ENCODE data around the gene TUBAL3.
A peak's percentile ranks its signal among the peaks of the same experiment; 100 is the strongest.

Gene TUBAL3

DNA sequence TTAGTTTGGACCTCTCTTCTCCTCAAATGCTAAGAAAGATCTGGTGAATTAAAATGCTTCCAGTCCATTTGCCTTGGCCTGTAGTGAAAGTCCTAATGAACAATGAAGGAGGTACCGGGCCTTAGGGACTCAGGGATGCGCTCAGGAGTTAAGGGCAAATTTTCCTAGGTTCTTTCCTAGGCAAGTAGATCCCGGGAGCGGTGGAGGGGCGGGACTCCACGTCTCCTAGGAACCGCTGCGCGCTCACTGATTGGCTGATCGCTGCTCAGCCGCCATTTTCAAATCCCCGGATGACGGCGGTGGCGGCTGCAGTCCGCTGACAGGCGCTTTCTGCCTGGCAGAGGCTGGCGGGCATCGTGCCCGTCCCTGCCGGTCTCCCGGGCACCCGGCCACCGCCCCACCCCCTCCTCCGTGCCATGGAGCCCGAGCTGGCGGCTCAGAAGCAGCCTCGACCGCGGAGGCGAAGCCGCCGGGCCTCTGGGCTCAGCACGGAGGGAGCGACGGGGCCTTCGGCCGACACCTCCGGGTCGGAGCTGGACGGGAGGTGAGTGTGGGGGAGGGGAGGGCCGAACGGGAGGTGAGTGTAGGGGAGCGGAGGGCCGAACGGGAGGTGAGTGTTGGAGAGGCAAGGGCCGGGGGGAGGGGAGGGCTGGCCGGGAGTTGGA lies 7.8 kb upstream of the TUBAL3 start, which contains the start of gene NET1 (continued):
- no peak for TF ChIP-seq ZNF423 (tag by site-specific recombination; IDR thresholded peaks at IDR 0.05)
- no peak for TF ChIP-seq ZNF514 (tag by site-specific recombination; IDR thresholded peaks at IDR 0.05)
- TF ChIP-seq ZNF155 (tag by site-specific recombination; IDR thresholded peaks at IDR 0.05) = no peak
- no peak for TF ChIP-seq ZBTB44 (tag by site-specific recombination; IDR thresholded peaks at IDR 0.05)
- TF ChIP-seq, protein P1, sequence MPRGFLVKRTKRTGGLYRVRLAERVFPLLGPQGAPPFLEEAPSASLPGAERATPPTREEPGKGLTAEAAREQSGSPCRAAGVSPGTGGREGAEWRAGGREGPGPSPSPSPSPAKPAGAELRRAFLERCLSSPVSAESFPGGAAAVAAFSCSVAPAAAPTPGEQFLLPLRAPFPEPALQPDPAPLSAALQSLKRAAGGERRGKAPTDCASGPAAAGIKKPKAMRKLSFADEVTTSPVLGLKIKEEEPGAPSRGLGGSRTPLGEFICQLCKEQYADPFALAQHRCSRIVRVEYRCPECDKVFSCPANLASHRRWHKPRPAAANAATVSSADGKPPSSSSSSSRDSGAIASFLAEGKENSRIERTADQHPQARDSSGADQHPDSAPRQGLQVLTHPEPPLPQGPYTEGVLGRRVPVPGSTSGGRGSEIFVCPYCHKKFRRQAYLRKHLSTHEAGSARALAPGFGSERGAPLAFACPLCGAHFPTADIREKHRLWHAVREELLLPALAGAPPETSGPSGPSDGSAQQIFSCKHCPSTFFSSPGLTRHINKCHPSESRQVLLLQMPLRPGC (tag by site-specific recombination; IDR thresholded peaks at IDR 0.05) = peak; percentile 31; the same call in 1 of the 2 replicates
- TF ChIP-seq ZBTB11 (tag by site-specific recombination; conservative IDR thresholded peaks at IDR 0.05; ENCODE audit: low read depth) = no peak
- no peak for TF ChIP-seq ZNF404 (tag by site-specific recombination; IDR thresholded peaks at IDR 0.05)
- TF ChIP-seq KLF10 (tag by site-specific recombination; IDR thresholded peaks at IDR 0.05) = no peak
- no peak for TF ChIP-seq ZNF560 (tag by site-specific recombination; IDR thresholded peaks at IDR 0.05; ENCODE audit: borderline replicate concordance)
- no peak for TF ChIP-seq ZNF558 (tag by site-specific recombination; IDR thresholded peaks at IDR 0.05)
- TF ChIP-seq ZNF449 (tag by site-specific recombination; IDR thresholded peaks at IDR 0.05) = no peak
- no peak for TF ChIP-seq ZNF664 (tag by site-specific recombination; IDR thresholded peaks at IDR 0.05)
- TF ChIP-seq YY2 (tag by site-specific recombination; IDR thresholded peaks at IDR 0.05) = peak; percentile 67
- TF ChIP-seq ZNF366 (tag by site-specific recombination; conservative IDR thresholded peaks at IDR 0.05) = no peak
- TF ChIP-seq ZNF660 (tag by site-specific recombination; IDR thresholded peaks at IDR 0.05) = no peak
- TF ChIP-seq, protein P2, sequence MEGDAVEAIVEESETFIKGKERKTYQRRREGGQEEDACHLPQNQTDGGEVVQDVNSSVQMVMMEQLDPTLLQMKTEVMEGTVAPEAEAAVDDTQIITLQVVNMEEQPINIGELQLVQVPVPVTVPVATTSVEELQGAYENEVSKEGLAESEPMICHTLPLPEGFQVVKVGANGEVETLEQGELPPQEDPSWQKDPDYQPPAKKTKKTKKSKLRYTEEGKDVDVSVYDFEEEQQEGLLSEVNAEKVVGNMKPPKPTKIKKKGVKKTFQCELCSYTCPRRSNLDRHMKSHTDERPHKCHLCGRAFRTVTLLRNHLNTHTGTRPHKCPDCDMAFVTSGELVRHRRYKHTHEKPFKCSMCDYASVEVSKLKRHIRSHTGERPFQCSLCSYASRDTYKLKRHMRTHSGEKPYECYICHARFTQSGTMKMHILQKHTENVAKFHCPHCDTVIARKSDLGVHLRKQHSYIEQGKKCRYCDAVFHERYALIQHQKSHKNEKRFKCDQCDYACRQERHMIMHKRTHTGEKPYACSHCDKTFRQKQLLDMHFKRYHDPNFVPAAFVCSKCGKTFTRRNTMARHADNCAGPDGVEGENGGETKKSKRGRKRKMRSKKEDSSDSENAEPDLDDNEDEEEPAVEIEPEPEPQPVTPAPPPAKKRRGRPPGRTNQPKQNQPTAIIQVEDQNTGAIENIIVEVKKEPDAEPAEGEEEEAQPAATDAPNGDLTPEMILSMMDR (tag by site-specific recombination; IDR thresholded peaks at IDR 0.05) = no peak
- TF ChIP-seq ZNF548 (tag by site-specific recombination; IDR thresholded peaks at IDR 0.05) = no peak
- TF ChIP-seq ZNF843 (tag by site-specific recombination; IDR thresholded peaks at IDR 0.05) = peak; percentile 46; the same call in 1 of the 2 replicates
- no peak for TF ChIP-seq ZNF121 (tag by site-specific recombination; IDR thresholded peaks at IDR 0.05)
- TF ChIP-seq ZNF513 (tag by site-specific recombination; IDR thresholded peaks at IDR 0.05) = no peak
- no peak for TF ChIP-seq ZNF394 (tag by site-specific recombination; IDR thresholded peaks at IDR 0.05; ENCODE audit: borderline replicate concordance)
- no peak for TF ChIP-seq ZNF362 (tag by site-specific recombination; IDR thresholded peaks at IDR 0.05)
- TF ChIP-seq ZNF311 (tag by site-specific recombination; IDR thresholded peaks at IDR 0.05; ENCODE audit: borderline replicate concordance) = no peak
- TF ChIP-seq, protein P3, sequence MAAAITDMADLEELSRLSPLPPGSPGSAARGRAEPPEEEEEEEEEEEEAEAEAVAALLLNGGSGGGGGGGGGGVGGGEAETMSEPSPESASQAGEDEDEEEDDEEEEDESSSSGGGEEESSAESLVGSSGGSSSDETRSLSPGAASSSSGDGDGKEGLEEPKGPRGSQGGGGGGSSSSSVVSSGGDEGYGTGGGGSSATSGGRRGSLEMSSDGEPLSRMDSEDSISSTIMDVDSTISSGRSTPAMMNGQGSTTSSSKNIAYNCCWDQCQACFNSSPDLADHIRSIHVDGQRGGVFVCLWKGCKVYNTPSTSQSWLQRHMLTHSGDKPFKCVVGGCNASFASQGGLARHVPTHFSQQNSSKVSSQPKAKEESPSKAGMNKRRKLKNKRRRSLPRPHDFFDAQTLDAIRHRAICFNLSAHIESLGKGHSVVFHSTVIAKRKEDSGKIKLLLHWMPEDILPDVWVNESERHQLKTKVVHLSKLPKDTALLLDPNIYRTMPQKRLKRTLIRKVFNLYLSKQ (tag by site-specific recombination; IDR thresholded peaks at IDR 0.05; ENCODE audit: borderline replicate concordance) = no peak
